Inflammatory macrophage treated with lipopolysaccharide for 1 hour (primary cell): Measurements from ENCODE around the gene PTPRT.

ENCODE experiments used
- DNase-seq, 2 donors: peaks; one replicate each; pipeline ENCODE4 v3.0.0-alpha.2; 2020 to 2022

PTPRT gene

GRCh38 chr20:42161228-42161829 is 1028.4 kb downstream of the PTPRT start:
- no peak for DNase-seq

- no peak for DNase-seq
Measured at GRCh38 chr20:42159808-42160207, 1029.9 kb downstream of the PTPRT start.

- no peak for DNase-seq
Measured at GRCh38 chr20:42158272-42158671, 1031.4 kb downstream of the PTPRT start.

GRCh38 chr20:42155586-42155985 is 1034.1 kb downstream of the PTPRT start:
- DNase-seq, result no peak

GRCh38 chr20:42152575-42152974 is 1037.1 kb downstream of the PTPRT start:
- DNase-seq, result no peak

- DNase-seq, result no peak
Measured at GRCh38 chr20:42150230-42150629, 1039.5 kb downstream of the PTPRT start.

- DNase-seq, result no peak
Measured at GRCh38 chr20:42138729-42139128, 1051.0 kb downstream of the PTPRT start.

GRCh38 chr20:42134265-42135098 is 1055.2 kb downstream of the PTPRT start:
- DNase-seq, result no peak

GRCh38 chr20:42130810-42131596 is 1058.7 kb downstream of the PTPRT start:
- DNase-seq, result no peak

- DNase-seq, result no peak
Measured at GRCh38 chr20:42125426-42125825, 1064.3 kb downstream of the PTPRT start.

GRCh38 chr20:42123981-42124473 is 1065.7 kb downstream of the PTPRT start:
- DNase-seq, result no peak

GRCh38 chr20:42118409-42119125 is 1071.1 kb downstream of the PTPRT start:
- DNase-seq, result no peak

GRCh38 chr20:42118001-42118400 is 1071.7 kb downstream of the PTPRT start:
- DNase-seq, result no peak

GRCh38 chr20:42113236-42113635 is 1076.5 kb downstream of the PTPRT start:
- DNase-seq, result no peak

- no peak for DNase-seq
Measured at GRCh38 chr20:42112161-42112560, 1077.5 kb downstream of the PTPRT start.

GRCh38 chr20:42111349-42111748 is 1078.4 kb downstream of the PTPRT start:
- no peak for DNase-seq

GRCh38 chr20:42110301-42110700 is 1079.4 kb downstream of the PTPRT start:
- no peak for DNase-seq

- DNase-seq, result no peak
Measured at GRCh38 chr20:42102000-42102399, 1087.7 kb downstream of the PTPRT start.

GRCh38 chr20:42100137-42100704 is 1089.5 kb downstream of the PTPRT start:
- no peak for DNase-seq

- no peak for DNase-seq
Measured at GRCh38 chr20:42099101-42099500, 1090.6 kb downstream of the PTPRT start.

GRCh38 chr20:42098418-42098817 is 1091.3 kb downstream of the PTPRT start:
- DNase-seq, result no peak

- no peak for DNase-seq
Measured at GRCh38 chr20:42097741-42098140, 1092.0 kb downstream of the PTPRT start.
